ENCODE results near the gene ECM1.

ECM1 gene

GRCh38 chr1:150513351-150513791 is 5.5 kb downstream of the ECM1 start:
- no peak for DNase-seq

DNA sequence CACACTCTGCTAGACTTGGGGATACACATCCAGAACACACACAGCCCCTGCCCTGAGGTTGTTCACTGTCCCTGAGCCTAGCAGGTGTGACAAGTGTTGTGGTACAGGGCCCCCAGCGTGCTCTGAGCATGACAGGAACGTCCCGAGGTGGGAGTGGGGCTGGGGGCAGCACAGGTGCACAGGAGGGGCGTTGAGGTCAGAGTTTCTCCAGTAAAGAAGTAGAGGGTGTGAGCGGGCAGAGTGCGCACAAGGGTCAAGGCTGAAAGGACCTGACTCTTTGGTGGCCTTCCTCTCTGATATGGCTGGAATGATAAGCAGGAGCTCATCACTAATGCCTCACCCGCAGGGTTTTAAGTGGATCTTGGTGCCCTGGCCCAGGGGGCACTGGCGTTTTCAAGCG is 6.4 kb downstream of the ECM1 start:
- no peak for DNase-seq

- no peak for DNase-seq
These were observed 7.0 kb downstream of the ECM1 start for GRCh38 chr1:150514913-150515327.

GRCh38 chr1:150515328-150516049 is 7.6 kb downstream of the ECM1 start, which contains the start of gene FALEC:
TSS of gene FALEC (plus strand) at chr1:150515752.
- peak; percentile 96 for DNase-seq

DNA sequence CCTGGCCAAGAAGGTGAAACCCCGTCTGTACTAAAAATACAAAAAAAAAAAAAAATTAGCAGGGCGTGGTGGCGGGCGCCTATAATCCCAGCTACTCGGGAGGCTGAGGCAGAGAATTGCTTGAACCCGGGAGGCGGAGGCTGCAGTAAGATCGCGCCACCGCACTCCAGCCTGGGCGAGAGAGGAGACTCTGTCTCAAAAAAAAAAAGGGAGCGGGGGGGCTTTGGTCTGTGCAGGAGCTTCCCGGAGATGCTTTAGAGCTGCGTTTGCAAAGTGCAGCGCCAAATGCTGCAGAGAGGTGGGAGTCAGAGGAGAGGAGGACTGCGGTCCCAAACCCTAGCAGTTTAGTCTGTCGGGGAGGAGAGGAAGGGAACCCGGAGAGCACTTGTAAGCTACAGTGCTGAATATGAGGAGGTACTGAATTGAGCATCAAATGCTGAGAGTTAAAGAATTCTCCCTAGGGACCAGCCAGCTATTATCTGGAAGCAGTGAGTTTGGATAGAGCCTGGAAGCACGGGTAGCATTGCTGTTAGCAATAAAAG is 8.2 kb downstream of the ECM1 start:
- DNase-seq, result peak; percentile 13

DNA sequence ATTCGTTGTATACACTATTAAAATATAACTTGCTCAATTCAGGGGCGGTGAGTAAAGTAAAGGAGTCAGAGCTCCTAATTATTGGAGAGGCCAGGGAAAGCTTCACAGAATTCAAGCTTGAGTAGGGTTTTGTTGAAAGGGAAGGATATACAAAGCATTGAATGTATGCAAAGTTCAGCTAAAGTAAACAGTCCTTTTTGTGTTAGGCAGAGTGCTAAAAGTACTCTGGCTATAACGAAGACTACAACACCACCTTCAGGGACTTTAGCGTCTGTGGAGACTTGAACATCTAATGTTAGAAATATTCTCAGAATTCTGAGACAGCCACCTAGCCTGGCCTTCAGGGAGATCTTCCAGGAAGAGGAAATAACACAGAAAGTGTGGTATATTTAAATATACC is 8.7 kb downstream of the ECM1 start:
- no peak for DNase-seq

DNA sequence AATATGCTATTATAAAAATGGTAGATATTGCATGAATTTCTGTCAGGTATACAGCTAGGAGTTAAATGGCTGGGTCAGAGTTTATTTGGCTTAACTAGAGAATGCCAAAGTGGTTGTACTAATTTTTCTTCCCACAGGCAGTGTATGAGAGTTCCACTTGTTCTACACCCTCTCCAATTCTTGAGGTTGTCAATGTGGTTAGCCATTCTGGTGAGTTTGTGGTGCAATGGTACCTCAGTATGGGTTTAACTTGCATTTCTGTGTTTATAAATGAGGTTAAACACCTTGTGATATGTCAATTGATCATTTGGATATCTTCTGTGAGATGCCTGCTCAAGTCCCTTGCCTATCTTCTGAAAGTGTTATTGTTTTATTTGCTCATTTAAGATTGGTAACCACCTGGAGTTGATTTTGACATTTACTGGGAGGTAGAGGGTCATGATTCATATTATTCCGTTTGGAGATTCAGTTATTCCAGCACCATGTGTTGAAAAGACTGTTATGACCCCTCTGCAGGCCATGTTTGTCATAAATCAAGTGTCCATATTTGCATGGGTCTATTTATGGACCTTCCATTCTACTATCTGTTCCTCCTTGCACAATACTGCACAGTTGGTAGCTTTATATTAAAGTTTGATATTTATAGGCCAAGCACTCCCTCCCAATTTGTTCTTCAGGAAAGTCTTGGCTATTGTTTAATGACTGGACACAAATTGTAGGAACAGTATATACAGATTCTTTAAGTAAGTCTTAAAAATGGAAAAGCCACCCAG is 13.5 kb downstream of the ECM1 start:
- DNase-seq, result no peak

- DNase-seq, result no peak
These were observed 17.4 kb downstream of the ECM1 start for GRCh38 chr1:150525348-150525747.

- DNase-seq, result no peak
These were observed 20.3 kb downstream of the ECM1 start for GRCh38 chr1:150528196-150528595.

DNA sequence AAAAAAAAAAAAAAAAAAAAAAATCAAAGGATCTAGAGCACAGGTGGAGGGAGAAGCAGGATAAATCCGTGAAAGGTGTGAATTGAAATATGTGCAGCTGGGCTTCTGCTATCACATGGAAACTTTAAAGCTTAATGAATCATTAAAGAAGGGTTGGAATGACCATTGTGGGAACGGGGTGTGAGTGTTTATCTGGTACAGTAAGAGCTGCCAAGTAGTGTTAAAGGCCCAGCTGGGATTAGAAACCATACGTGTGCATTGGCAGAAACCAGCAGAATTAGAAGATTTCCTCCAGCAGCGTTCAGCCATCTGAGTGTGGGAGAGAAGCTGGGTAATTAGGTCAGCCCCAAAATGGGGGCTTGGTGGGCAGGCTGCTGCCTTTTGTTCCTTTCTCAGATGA is 21.1 kb downstream of the ECM1 start:
- DNase-seq, result peak; percentile 24

DNA sequence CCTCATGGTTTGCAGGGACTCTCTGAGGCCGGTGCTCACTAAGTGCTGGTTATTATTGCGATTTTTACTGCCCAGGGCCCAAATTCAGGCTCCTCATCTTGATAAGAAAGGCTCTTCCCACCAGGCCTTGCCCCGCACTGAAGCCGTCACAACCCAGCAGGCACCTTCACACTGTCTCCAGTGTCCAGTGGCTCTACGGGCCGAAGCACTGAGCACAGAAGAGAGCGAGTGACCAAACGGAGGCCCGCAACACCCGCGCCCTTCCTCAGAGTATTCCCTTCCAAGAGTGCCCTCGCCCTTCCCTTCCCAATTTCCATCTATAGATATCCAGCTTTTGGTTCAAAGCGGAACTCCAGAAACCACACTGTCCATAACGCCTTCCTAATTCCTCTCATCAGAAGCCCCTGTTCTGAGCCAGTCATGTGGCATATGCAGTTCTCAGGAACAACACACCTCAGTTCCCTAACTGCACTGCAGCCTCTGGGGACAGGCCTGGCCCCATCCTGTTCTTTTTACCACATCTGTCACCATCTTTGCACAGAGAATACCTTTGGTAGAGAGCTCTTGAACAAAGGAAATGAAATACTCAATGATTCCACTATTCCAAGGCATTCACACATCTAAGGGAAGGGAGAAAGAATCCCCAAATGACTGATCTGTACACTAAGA is 22.7 kb downstream of the ECM1 start:
- no peak for DNase-seq

DNA sequence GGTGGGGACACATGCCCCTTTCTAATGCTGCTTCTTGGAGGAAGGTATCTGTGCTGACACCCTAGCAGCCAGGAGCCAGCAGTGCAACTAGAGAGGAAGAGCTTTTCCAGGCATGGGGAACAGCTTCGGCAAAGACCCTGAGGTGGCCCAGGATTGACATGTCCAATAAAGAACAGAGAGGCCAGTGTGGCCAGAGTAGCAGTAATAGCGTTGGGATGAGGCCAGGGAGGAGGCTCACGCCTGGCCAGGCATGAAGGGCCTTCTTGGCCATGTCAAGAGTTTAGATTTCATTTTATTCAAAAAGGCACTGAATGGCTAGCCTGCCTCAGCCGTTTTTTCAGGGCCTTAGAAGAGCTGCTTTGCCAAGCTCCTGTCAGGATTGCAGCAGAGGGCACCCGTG is 25.0 kb downstream of the ECM1 start:
- no peak for DNase-seq

DNA sequence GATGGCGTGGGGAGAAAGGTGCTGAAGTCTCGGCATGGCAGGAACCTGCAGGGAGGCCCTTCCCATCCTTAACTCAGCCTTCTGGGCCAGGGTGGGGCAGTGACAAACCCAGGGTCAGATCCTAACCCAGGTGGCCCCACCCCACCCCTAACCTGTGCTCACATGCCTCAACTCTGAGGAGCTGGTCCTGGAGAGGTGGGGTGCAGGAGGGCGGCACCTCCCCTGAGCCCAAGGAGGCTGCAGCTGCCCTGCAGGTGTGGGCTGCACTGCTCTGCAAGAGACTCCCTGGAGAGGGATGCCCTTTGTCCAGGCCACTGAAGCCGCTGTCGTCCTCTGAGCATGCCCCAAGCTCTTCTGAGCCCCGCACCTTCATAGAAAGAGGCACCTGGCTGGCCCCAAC is 26.1 kb downstream of the ECM1 start:
- no peak for DNase-seq

- no peak for DNase-seq
These were observed 27.8 kb downstream of the ECM1 start for GRCh38 chr1:150535511-150536287.

- DNase-seq, result no peak
These were observed 29.2 kb downstream of the ECM1 start for GRCh38 chr1:150536836-150537731.

- DNase-seq, result no peak
These were observed 30.1 kb downstream of the ECM1 start for GRCh38 chr1:150537732-150538684.

DNA sequence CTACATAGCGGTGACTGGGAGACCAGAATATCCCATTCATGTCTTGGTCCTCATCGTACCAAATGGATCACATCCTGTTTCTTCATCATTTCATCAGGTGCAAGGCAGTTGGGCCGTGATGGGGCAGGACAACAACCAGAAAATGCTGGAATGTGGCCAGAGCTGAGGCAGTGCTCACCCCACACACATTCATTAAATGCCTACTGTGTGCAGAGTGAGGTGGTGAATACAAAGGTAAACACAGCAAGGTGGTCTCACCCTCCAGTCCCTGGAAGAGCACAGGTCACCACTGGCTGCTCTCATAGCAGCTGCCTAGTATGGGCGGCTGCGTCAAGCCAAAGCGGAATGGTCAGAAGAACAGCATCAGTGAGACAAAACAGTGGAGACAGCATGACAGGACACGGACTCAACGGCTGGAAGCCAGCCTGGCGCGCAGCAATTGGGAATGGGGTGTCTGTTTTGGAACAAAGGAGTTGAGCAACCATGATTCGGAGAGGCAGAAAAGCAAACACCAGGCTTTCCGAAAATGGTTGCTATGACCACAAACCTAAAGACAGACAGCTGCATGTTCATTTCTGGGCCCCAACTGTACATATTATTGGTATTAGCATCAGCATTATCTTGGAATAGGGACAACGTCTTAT is 35.7 kb downstream of the ECM1 start:
- peak; percentile 94 for DNase-seq

- DNase-seq, result peak; percentile 85
These were observed 36.3 kb downstream of the ECM1 start for GRCh38 chr1:150544204-150544603.

DNA sequence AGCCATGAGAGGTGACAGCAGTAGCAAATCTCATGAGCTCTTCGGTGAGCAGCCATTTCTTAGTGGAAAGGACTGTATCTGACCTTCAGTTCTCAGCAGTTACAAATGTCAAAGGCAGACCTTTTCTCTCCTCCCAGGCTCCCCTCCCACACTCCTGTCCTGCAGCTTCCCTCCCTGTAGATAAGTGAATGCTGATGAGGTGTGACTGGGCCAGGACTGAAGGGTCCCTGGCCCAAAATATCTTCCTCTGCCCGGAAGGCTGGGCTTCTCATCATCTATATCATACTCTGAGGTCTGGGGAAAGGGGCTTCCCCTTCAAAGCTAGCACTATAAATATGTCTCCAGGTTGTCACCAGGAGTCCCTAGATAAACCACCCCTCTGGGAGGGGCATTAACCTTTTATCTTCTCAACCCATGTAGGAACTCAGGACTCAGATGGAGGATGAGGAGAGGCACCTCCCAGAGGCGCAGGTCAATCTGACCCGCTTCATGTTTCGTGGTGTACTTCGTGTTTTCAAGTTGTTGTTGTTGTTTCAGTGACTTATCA is 37.6 kb downstream of the ECM1 start:
- no peak for DNase-seq
